ENCODE measurements around the gene SMIM27. TPM values are rescaled to one million over a fixed set of nuclear protein-coding genes. Genes with fewer than 3 reads are reported as not detected.

Gene SMIM27
- total and polyA plus RNA-seq, 9 donors: 4.8 to 16.3 (median 9.2) TPM

GRCh38 chr9:32580631-32581300, 28.6 kb downstream of the SMIM27 start:
- Histone ChIP-seq H3K27ac (no peak overlapping the region), H3K4me1 (ENCODE audit: insufficient read depth) (no peaks in the 10 kb centered on the region), H3K9me3 (no peaks in the 10 kb centered on the region), H3K27me3 (no peaks in the 10 kb centered on the region), H3K4me3 (no peak overlapping the region), H3K36me3 (no peaks in the 10 kb centered on the region)
- TF ChIP-seq EP300 (IDR thresholded peaks at IDR 0.05): no peak
- no peak for TF ChIP-seq POLR2A (IDR thresholded peaks at IDR 0.05)
- TF ChIP-seq, protein P1, sequence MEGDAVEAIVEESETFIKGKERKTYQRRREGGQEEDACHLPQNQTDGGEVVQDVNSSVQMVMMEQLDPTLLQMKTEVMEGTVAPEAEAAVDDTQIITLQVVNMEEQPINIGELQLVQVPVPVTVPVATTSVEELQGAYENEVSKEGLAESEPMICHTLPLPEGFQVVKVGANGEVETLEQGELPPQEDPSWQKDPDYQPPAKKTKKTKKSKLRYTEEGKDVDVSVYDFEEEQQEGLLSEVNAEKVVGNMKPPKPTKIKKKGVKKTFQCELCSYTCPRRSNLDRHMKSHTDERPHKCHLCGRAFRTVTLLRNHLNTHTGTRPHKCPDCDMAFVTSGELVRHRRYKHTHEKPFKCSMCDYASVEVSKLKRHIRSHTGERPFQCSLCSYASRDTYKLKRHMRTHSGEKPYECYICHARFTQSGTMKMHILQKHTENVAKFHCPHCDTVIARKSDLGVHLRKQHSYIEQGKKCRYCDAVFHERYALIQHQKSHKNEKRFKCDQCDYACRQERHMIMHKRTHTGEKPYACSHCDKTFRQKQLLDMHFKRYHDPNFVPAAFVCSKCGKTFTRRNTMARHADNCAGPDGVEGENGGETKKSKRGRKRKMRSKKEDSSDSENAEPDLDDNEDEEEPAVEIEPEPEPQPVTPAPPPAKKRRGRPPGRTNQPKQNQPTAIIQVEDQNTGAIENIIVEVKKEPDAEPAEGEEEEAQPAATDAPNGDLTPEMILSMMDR (IDR thresholded peaks at IDR 0.05): no peak
- DNase-seq: no peak
- intact Hi-C loops (cut with DNase I): loop anchor here (2.0 to 10.0 kb wide), 4 partner anchors 202 to 387 kb away; no protein-coding TSS in a partner anchor
- 2 to 6% (median 4%) methylated on average over 3 of the region's 3 CpGs for whole genome bisulfite sequencing, 3 donors

DNA sequence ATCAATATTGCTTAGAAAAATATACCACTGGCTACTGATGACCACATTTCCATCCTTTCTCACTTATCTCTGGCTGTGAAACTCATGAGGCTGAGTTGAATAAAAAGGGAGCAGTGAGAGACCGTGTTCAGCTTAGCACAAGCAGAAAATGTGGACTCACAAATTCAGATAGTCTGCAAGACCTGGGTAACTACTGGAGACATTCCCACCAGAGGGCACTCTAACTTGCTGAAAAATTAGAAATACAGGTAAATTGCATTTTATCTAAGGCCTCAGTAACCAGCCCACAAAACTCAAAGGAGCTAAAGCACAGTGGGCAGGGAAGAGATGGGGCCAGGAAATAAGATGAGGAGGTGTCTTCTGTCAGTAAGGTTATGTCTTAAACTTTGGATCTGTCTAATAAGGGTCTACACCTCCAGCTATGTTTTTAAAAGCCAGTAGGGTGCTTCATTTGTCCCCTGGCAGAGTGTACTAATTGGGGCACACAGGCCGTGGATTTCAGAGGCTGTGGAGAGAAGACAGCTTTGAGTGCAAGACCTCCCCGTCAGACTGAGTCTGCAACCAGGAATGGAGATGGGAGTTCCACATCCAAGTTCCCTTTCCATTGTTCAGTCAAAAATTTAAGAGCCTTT, 29.5 kb downstream of the SMIM27 start:
- H3K27ac ChIP-seq: no peak overlapping the region
- no peak overlapping the region for H3K4me3 ChIP-seq
- no peak for TF ChIP-seq EP300 (IDR thresholded peaks at IDR 0.05)
- TF ChIP-seq, protein P1 (IDR thresholded peaks at IDR 0.05): peak in 1 of 3 donors; percentile 39
- no peaks in the 10 kb centered on the region for H3K27me3 ChIP-seq
- H3K36me3 ChIP-seq: no peaks in the 10 kb centered on the region
- H3K9me3 ChIP-seq: no peaks in the 10 kb centered on the region
- intact Hi-C loops (cut with DNase I): loop anchor here (2.0 to 10.0 kb wide), 4 partner anchors 203 to 386 kb away; no protein-coding TSS in a partner anchor
- WGBS, 3 donors: 34 to 39% (median 35%) methylated on average over 3 of the region's 3 CpGs
- DNase-seq: peak in 1 of 5 donors; percentile 27
- no peaks in the 10 kb centered on the region for H3K4me1 ChIP-seq (ENCODE audit: insufficient read depth)

- WGBS, 3 donors: 65 to 71% (median 67%) methylated on average over 2 of the region's 2 CpGs
- Histone ChIP-seq H3K9me3 (no peaks in the 10 kb centered on the region), H3K4me3 (no peak overlapping the region), H3K27ac (no peak overlapping the region), H3K36me3 (no peaks in the 10 kb centered on the region), H3K4me1 (ENCODE audit: insufficient read depth) (no peaks in the 10 kb centered on the region), H3K27me3 (no peaks in the 10 kb centered on the region)
- intact Hi-C loops (cut with DNase I): loop anchor here (5.0 to 10.0 kb wide), 3 partner anchors 207 to 383 kb away; no protein-coding TSS in a partner anchor
- DNase-seq: no peak
- no peak for TF ChIP-seq POLR2A (IDR thresholded peaks at IDR 0.05)
- TF ChIP-seq, protein P1 (IDR thresholded peaks at IDR 0.05): no peak
- TF ChIP-seq EP300 (IDR thresholded peaks at IDR 0.05): no peak
Measured at GRCh38 chr9:32584784-32585183, 32.7 kb downstream of the SMIM27 start.

GRCh38 chr9:32587901-32588300, 35.8 kb downstream of the SMIM27 start:
- no peak for DNase-seq
- no peak overlapping the region for H3K27ac ChIP-seq
- H3K4me1 ChIP-seq (ENCODE audit: insufficient read depth): no peaks in the 10 kb centered on the region
- H3K36me3 ChIP-seq: no peaks in the 10 kb centered on the region
- TF ChIP-seq POLR2A (IDR thresholded peaks at IDR 0.05): no peak
- H3K4me3 ChIP-seq: no peak overlapping the region
- H3K9me3 ChIP-seq: no peaks in the 10 kb centered on the region
- intact Hi-C loops (cut with DNase I): loop anchor here in 2 of 4 donors (5.0 to 10.0 kb wide), 2 partner anchors 377 to 379 kb away; no protein-coding TSS in a partner anchor
- no peaks in the 10 kb centered on the region for H3K27me3 ChIP-seq
